ENCODE results near the gene SLIT1. TPM values are rescaled to one million over a fixed set of nuclear protein-coding genes. Genes with fewer than 3 reads are reported as not detected.
A peak's percentile ranks its signal among the peaks of the same experiment; 100 is the strongest.

The SLIT1 gene
- total and polyA plus RNA-seq, 2 donors (not counting 1 experiment from before 2014, with no cell fraction given): 0.15 to 0.49 TPM

DNA sequence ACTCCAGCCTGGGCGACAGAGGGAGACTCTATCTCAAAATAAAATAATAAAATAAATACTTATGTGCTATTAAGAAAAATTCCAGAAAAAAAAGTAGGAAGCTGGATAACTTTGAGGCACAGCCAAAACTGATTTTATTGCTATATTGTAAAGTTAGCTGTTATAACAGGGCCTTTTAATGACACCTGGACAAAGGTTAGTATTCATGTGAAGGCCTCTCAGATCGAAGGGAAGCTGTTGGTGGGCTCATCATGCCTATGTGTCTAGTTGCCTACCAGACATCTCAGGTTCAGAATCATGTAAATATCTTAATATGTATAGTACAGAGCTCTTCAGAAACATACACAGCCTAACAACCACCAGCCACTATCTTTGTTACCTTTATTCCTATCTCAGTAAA lies 210.6 kb downstream of the SLIT1 start:
- H3K27me3 Mint-ChIP-seq: no peaks in the 10 kb centered on the region
- Histone ChIP-seq H3K4me3 (ENCODE audit: control extremely low read depth in 1 of 5, extremely low read depth in 1 of 5, insufficient read depth in 1 of 5, low read depth in 2 of 5, low read length in 4 of 5) (no peak overlapping the region), H3K36me3 (replicated peaks in 1 of 2; ENCODE audit: control extremely low read depth in 1 of 2, control insufficient read depth in 1 of 2, extremely low read depth in 1 of 2, insufficient read depth in 2 of 2, low read length in 1 of 2) (peaks cover 0 to 4% of the 10 kb centered on the region in 2 experiments), H2AFZ (ENCODE audit: insufficient read depth, low read depth, low read length, poor library complexity, severe bottlenecking) (no peak overlapping the region), H3K27me3 (replicated peaks in 1 of 4; ENCODE audit: control extremely low read depth in 1 of 4, control insufficient read depth in 3 of 4, insufficient read depth in 4 of 4, low read length in 3 of 4) (no peaks in the 10 kb centered on the region), H3K9ac (ENCODE audit: low read length) (no peak overlapping the region), H3K9me3 (ENCODE audit: control extremely low read depth in 1 of 3, control insufficient read depth in 2 of 3, insufficient read depth in 1 of 3, low read length in 2 of 3) (no peaks in the 10 kb centered on the region), H3K79me2 (ENCODE audit: control insufficient read depth, insufficient read depth, low read length) (peaks cover 6% of the 10 kb centered on the region), H3K4me2 (replicated peaks; ENCODE audit: low read depth, low read length, poor library complexity, severe bottlenecking) (peak overlapping the region; percentile 12), H3K27ac (ENCODE audit: low read length in 2 of 2) (peak overlapping the region; percentile 5 to 48), H4K20me1 (ENCODE audit: control insufficient read depth, insufficient read depth, low read length, poor library complexity, severe bottlenecking) (no peaks in the 10 kb centered on the region), H3K4me1 (ENCODE audit: control insufficient read depth in 2 of 2, insufficient read depth in 2 of 2, low read length in 2 of 2) (peaks cover 17 to 23% of the 10 kb centered on the region in 2 donors)
- H3K27ac Mint-ChIP-seq: peak overlapping the region; percentile 61
- no peak overlapping the region for H3K4me3 Mint-ChIP-seq
- no peaks in the 10 kb centered on the region for H3K9me3 Mint-ChIP-seq (ENCODE audit: insufficient read depth)
- ChIA-PET POLR2A (no interaction called here), CTCF (interaction anchor here (0.6 to 1.8 kb wide), 3 partner anchors 50 to 434 kb away, joined by 4 to 8 read pairs (median 6); no protein-coding TSS in a partner anchor)
- no peak for ATAC-seq (ENCODE audit: low read depth)
- WGBS (ENCODE audit: insufficient coverage): no CpG with 5 or more reads among the region's 2 CpGs
- TF ChIP-seq, protein P1, sequence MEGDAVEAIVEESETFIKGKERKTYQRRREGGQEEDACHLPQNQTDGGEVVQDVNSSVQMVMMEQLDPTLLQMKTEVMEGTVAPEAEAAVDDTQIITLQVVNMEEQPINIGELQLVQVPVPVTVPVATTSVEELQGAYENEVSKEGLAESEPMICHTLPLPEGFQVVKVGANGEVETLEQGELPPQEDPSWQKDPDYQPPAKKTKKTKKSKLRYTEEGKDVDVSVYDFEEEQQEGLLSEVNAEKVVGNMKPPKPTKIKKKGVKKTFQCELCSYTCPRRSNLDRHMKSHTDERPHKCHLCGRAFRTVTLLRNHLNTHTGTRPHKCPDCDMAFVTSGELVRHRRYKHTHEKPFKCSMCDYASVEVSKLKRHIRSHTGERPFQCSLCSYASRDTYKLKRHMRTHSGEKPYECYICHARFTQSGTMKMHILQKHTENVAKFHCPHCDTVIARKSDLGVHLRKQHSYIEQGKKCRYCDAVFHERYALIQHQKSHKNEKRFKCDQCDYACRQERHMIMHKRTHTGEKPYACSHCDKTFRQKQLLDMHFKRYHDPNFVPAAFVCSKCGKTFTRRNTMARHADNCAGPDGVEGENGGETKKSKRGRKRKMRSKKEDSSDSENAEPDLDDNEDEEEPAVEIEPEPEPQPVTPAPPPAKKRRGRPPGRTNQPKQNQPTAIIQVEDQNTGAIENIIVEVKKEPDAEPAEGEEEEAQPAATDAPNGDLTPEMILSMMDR (IDR thresholded peaks at IDR 0.05): no peak
- TF ChIP-seq EZH2 (IDR thresholded peaks at IDR 0.05; ENCODE audit: borderline replicate concordance, insufficient read depth, low read depth, low read length, poor library complexity, severe bottlenecking): no peak
- no peak for DNase-seq
- peaks cover 35% of the 10 kb centered on the region for H3K4me1 Mint-ChIP-seq
- intact Hi-C loops (cut with micrococcal nuclease): no loop called here
